Kidney (tissue), 14 donors: Measurements from ENCODE around the gene NCAN. TPM values are rescaled to one million over a fixed set of nuclear protein-coding genes. Genes with fewer than 3 reads are reported as not detected.

ENCODE experiments used
- DNase-seq, 5 donors: peaks; one replicate each; pipeline ENCODE4 v3.0.0-alpha.2; 2013 to 2020
- FAIRE-seq: peaks from 2 replicates; lab custom pipeline; 2012; peaks lifted over from hg19 to GRCh38; lab: Jason Lieb, UNC
- H3K27ac ChIP-seq, 2 donors: one replicate each; pipeline ENCODE4 v1.7.0; 2013; ENCODE audit warnings: low read depth in 2 of 2, low read length in 2 of 2, inconsistent platforms in 1 of 2
- H3K27me3 ChIP-seq: one replicate; pipeline ENCODE4 v1.7.1; 2013; ENCODE audit warnings: low read length, inconsistent platforms; ENCODE audit not compliant: control insufficient read depth, insufficient read depth
- H3K36me3 ChIP-seq, 3 donors: one replicate each; pipeline versions ENCODE4 v1.7.0 to v1.7.1; 2013; ENCODE audit warnings: low read length in 3 of 3, control low read depth in 1 of 3, inconsistent platforms in 1 of 3; ENCODE audit not compliant: insufficient read depth in 3 of 3, control insufficient read depth in 2 of 3
- H3K4me1 ChIP-seq, 3 donors: one replicate each; pipeline versions ENCODE4 v1.7.0 to v1.7.1; 2013; ENCODE audit warnings: low read length in 3 of 3, inconsistent platforms in 1 of 3, low read depth in 1 of 3; ENCODE audit not compliant: control insufficient read depth in 2 of 3, insufficient read depth in 2 of 3
- H3K4me3 ChIP-seq, 3 donors: one replicate each; pipeline versions ENCODE4 v1.7.0 to v1.8.1; 2013; ENCODE audit warnings: low read length in 3 of 3, control low read depth in 1 of 3, inconsistent platforms in 1 of 3
- H3K9ac ChIP-seq, 3 donors: one replicate each; pipeline versions ENCODE4 v1.7.0 to v1.7.1; 2013; ENCODE audit warnings: low read length in 3 of 3, control low read depth in 1 of 3, inconsistent platforms in 1 of 3
- H3K9me3 ChIP-seq, 3 donors: one replicate each; pipeline versions ENCODE4 v1.7.0 to v1.7.1; 2013; ENCODE audit warnings: low read length in 3 of 3, control low read depth in 1 of 3, inconsistent platforms in 1 of 3; ENCODE audit not compliant: control insufficient read depth in 2 of 3, insufficient read depth in 1 of 3
- CTCF ChIP-seq: IDR thresholded peaks from 3 replicates; pipeline ENCODE4 v1.5.1; 2012; ENCODE audit warnings: mild to moderate bottlenecking, moderate library complexity, borderline replicate concordance; ENCODE audit not compliant: insufficient read depth; ENCODE audit errors: extremely low read depth
- intact Hi-C: fragments of 100-400 bp; cut with DNase I; formaldehyde crosslinking; loops from one replicate; pipeline ENCODE4 v1.11.1; 2022
- polyA plus RNA-seq: library from polyadenylated mRNA; stranded (reverse); fragments of 350-450 nt; fragmentation: Illumina TruSeq; extraction: RNeasy Lipid Tissue Mini Kit (QIAGEN cat#74804); gene quantifications from one replicate; pipeline ENCODE4 v1.2.3, GENCODE V29; 2014; ENCODE audit warnings: low read depth, low replicate concordance; ENCODE audit not compliant: insufficient read depth
- total RNA-seq: library from RNA; stranded (reverse); fragmentation: NEBNext Ultra II Directional; extraction: Animal tissue kit (Norgen Biotek cat#: 25700); gene quantifications from one replicate; pipeline ENCODE4 v1.2.1, GENCODE V29; 2021
- donor health status: control.
- donor health status: control.
- donor health status: control.
- donor health status: control.
- donor health status: control.
- donor health status: DM: yes; HTN: yes; CAD: no.
- donor health status: Normal renal cell carcinoma (clear cell type).

NCAN gene
- total and polyA plus RNA-seq, 2 donors from 2014 or later, result 0.13 TPM; not detected in 1

- H3K9ac ChIP-seq, result no peak overlapping the region
- H3K27ac ChIP-seq, result no peak overlapping the region
- H3K36me3 ChIP-seq, result no peaks in the 10 kb centered on the region
- DNase-seq (peak; percentile 66 to 84 (median 72)), FAIRE-seq (no peak)
- peaks cover 0 to 4% (median 0%) of the 10 kb centered on the region in 3 donors for H3K4me1 ChIP-seq
- no peaks in the 10 kb centered on the region for H3K9me3 ChIP-seq
- no peaks in the 10 kb centered on the region for H3K27me3 ChIP-seq
- peak; percentile 52 for TF ChIP-seq CTCF
- H3K4me3 ChIP-seq, result peak overlapping the region in 1 of 3 donors; percentile 39
- intact Hi-C loops, result no loop called here
These were observed 13.2 kb downstream of the NCAN start for GRCh38 chr19:19224852-19225494.

GRCh38 chr19:19226204-19226603 is 14.4 kb downstream of the NCAN start:
- no peaks in the 10 kb centered on the region for H3K27me3 ChIP-seq
- DNase-seq, result no peak
- no peak for FAIRE-seq

GRCh38 chr19:19226663-19227062 is 14.9 kb downstream of the NCAN start:
- intact Hi-C loops, result no loop called here
- no peak for FAIRE-seq
- H3K36me3 ChIP-seq, result no peaks in the 10 kb centered on the region
- no peak for TF ChIP-seq CTCF
- no peak overlapping the region for H3K9ac ChIP-seq
- no peak for DNase-seq
- H3K4me3 ChIP-seq, result no peak overlapping the region
- H3K4me1 ChIP-seq, result peaks cover 0 to 4% (median 0%) of the 10 kb centered on the region in 3 donors
- H3K9me3 ChIP-seq, result no peaks in the 10 kb centered on the region
- no peaks in the 10 kb centered on the region for H3K27me3 ChIP-seq
- no peak overlapping the region for H3K27ac ChIP-seq

More at GRCh38 chr19:19226204-19226603, 14.4 kb downstream of the NCAN start:
- no peaks in the 10 kb centered on the region for H3K36me3 ChIP-seq
- H3K9ac ChIP-seq, result no peak overlapping the region
- H3K4me1 ChIP-seq, result peaks cover 0 to 4% (median 0%) of the 10 kb centered on the region in 3 donors
- H3K27ac ChIP-seq, result no peak overlapping the region
- no peaks in the 10 kb centered on the region for H3K9me3 ChIP-seq
- TF ChIP-seq CTCF, result no peak
- intact Hi-C loops, result no loop called here
- H3K4me3 ChIP-seq, result no peak overlapping the region
